OCI-LY1 (cell line): Measurements from ENCODE around the gene SOWAHD.
"Not testable (repeated sequence)": the region's sequence is repeated elsewhere in the genome, so short reads cannot be mapped to it uniquely, and the experiment has no call there.

Experiments
- H2AFZ ChIP-seq: fragments of 200-600 bp; sonication (generic), shearing (Covaris generic); 2 replicates; pipeline ENCODE4 v1.6.0; 2014; ENCODE audit warnings: antibody characterized with exemption, mild to moderate bottlenecking, low read length
- H3F3A ChIP-seq: fragments of 200-600 bp; sonication (generic), shearing (Covaris generic); 2 replicates; pipeline ENCODE4 v1.6.0; 2014; ENCODE audit warnings: mild to moderate bottlenecking, antibody characterized with exemption, low read length, moderate library complexity; ENCODE audit not compliant: insufficient read depth
- H3K27ac ChIP-seq: fragments of 200-600 bp; sonication (generic); 2 replicates; pipeline ENCODE4 v1.5.1; 2014; ENCODE audit warnings: low read length, mixed run types, mild to moderate bottlenecking, low read depth; ENCODE audit not compliant: poor library complexity, severe bottlenecking
- H3K27me3 ChIP-seq: fragments of 200-600 bp; sonication (generic); 2 replicates; pipeline ENCODE4 v1.6.0; 2014; ENCODE audit warnings: antibody characterized with exemption, mild to moderate bottlenecking, low read length, moderate library complexity; ENCODE audit not compliant: insufficient read depth
- H3K36me3 ChIP-seq: fragments of 200-600 bp; sonication (generic); 2 replicates; pipeline ENCODE4 v1.6.1; 2014; ENCODE audit warnings: mild to moderate bottlenecking, antibody characterized with exemption, low read length, moderate library complexity, mixed read lengths; ENCODE audit not compliant: insufficient read depth
- H3K4me1 ChIP-seq: fragments of 200-600 bp; sonication (generic); 2 replicates; pipeline ENCODE4 v1.5.1; 2014; ENCODE audit warnings: mild to moderate bottlenecking, low read length, moderate library complexity; ENCODE audit not compliant: insufficient read depth, severe bottlenecking
- H3K4me2 ChIP-seq: fragments of 200-600 bp; sonication (generic), shearing (Covaris generic); 2 replicates; pipeline ENCODE4 v1.6.1; 2014; ENCODE audit warnings: low read length
- H3K4me3 ChIP-seq: fragments of 200-600 bp; sonication (generic); 2 replicates; pipeline ENCODE4 v1.5.1; 2014; ENCODE audit warnings: low read length, low read depth, mild to moderate bottlenecking, mixed read lengths; ENCODE audit not compliant: poor library complexity, severe bottlenecking
- H3K79me2 ChIP-seq: fragments of 200-600 bp; shearing (Covaris generic); 2 replicates; pipeline ENCODE4 v1.6.1; 2016; ENCODE audit warnings: mixed run types, low read length, mixed read lengths; ENCODE audit not compliant: insufficient read depth
- H3K9ac ChIP-seq: fragments of 200-600 bp; sonication (generic), shearing (Covaris generic); 2 replicates; pipeline ENCODE4 v1.6.1; 2014; ENCODE audit warnings: mild to moderate bottlenecking, low read length, mixed read lengths
- H3K9me2 ChIP-seq: fragments of 200-600 bp; sonication (generic), shearing (Covaris generic); 2 replicates; pipeline ENCODE4 v1.6.1; 2014; ENCODE audit warnings: low read depth, mild to moderate bottlenecking, low read length, mixed read lengths
- H3K9me3 ChIP-seq: fragments of 200-600 bp; shearing (Covaris generic); 2 replicates; pipeline ENCODE4 v1.6.1; 2014; ENCODE audit warnings: low read length, mixed read lengths
- H4K20me1 ChIP-seq: fragments of 200-600 bp; sonication (generic), shearing (Covaris generic); 2 replicates; pipeline ENCODE4 v1.6.0; 2016; ENCODE audit warnings: mild to moderate bottlenecking, low read length; ENCODE audit not compliant: insufficient read depth
- CTCF ChIP-seq: fragments of 200-600 bp; sonication (generic), shearing (Covaris generic); IDR thresholded peaks from 2 replicates; pipeline ENCODE4 v1.5.1; 2017; ENCODE audit warnings: mild to moderate bottlenecking, antibody characterized with exemption, low read length, moderate library complexity, mixed read lengths
- EZH2 ChIP-seq: fragments of 200-600 bp; sonication (generic), shearing (Covaris generic); IDR thresholded peaks from 2 replicates; pipeline ENCODE4 v1.8.0; 2017; ENCODE audit warnings: borderline replicate concordance, mixed run types, mild to moderate bottlenecking, antibody characterized with exemption, low read length, moderate library complexity, mixed read lengths

Gene SOWAHD

DNA sequence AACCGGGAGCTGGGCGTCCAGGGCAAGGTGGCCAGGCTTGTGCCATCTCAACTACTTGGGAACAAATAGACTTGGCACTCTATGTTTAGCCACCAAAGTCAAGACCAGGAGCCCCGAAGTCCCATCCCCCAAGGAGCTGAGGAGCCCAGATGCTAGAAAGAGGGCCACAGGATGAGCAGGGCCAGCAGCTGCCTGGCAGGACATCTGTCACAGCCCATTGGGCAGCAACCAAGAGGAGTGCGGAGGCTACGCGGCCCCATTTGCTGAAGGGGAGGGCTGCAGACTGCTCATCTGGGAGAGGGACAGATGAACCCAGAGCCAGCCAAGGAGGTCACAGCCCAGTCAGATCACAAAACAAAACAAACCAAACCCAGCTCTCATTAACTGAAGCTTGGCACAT lies 22.9 kb upstream of the SOWAHD start:
- Histone ChIP-seq H3K9ac (no peak overlapping the region), H3F3A (no peaks in the 10 kb centered on the region), H3K9me2 (no peaks in the 10 kb centered on the region), H3K4me2 (no peak overlapping the region), H2AFZ (no peak overlapping the region), H3K9me3 (no peaks in the 10 kb centered on the region), H3K4me1 (peaks cover 7% of the 10 kb centered on the region), H3K4me3 (no peak overlapping the region), H3K27ac (no peak overlapping the region), H4K20me1 (no peaks in the 10 kb centered on the region), H3K36me3 (no peaks in the 10 kb centered on the region), H3K79me2 (no peaks in the 10 kb centered on the region), H3K27me3 (no peaks in the 10 kb centered on the region)
- no peak for TF ChIP-seq EZH2

GRCh38 chrX:119736206-119736764 lies 22.1 kb upstream of the SOWAHD start:
- Histone ChIP-seq H3K4me2 (no peak overlapping the region), H3K9ac (no peak overlapping the region), H4K20me1 (no peaks in the 10 kb centered on the region), H3K4me1 (peaks cover 7% of the 10 kb centered on the region), H3K27ac (no peak overlapping the region), H3K4me3 (no peak overlapping the region), H3K9me2 (no peaks in the 10 kb centered on the region), H3K36me3 (no peaks in the 10 kb centered on the region), H3F3A (no peaks in the 10 kb centered on the region), H2AFZ (no peak overlapping the region), H3K9me3 (no peaks in the 10 kb centered on the region), H3K27me3 (no peaks in the 10 kb centered on the region), H3K79me2 (no peaks in the 10 kb centered on the region)
- TF ChIP-seq EZH2 (no peak), CTCF (no peak)

DNA sequence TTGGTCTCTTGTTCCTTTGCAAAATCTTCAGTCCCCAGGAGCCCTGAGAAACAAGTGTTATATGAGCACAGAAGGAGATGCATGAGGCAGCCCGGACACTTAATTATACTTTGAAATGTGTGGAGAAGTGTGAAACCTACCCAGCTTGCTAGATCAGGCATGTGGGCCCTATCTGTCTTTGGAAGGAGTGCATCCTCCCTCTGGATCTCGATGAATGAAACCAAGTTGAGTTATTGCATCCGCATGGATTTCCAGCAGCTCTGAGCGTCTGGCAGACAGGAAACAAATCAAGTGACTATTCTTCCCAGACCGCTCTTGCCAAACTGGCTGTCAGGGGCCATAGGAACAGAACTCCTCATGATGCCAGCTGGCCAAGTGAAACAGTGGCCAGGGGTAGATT lies 19.6 kb upstream of the SOWAHD start:
- no peak for TF ChIP-seq CTCF
- TF ChIP-seq EZH2: no peak

GRCh38 chrX:119745283-119745848 lies 13.0 kb upstream of the SOWAHD start:
- Histone ChIP-seq H3K4me1 (no peaks in the 10 kb centered on the region), H3K9me2 (no peaks in the 10 kb centered on the region), H3F3A (no peaks in the 10 kb centered on the region), H2AFZ (no peak overlapping the region), H3K36me3 (no peaks in the 10 kb centered on the region), H3K79me2 (no peaks in the 10 kb centered on the region), H3K9me3 (no peaks in the 10 kb centered on the region), H3K4me2 (no peak overlapping the region), H3K27ac (no peak overlapping the region), H4K20me1 (no peaks in the 10 kb centered on the region), H3K4me3 (no peak overlapping the region), H3K9ac (no peak overlapping the region), H3K27me3 (no peaks in the 10 kb centered on the region)
- no peak for TF ChIP-seq CTCF
- no peak for TF ChIP-seq EZH2

More for the DNA sequence above, 19.6 kb upstream of the SOWAHD start:
- Histone ChIP-seq H3K9me3 (no peaks in the 10 kb centered on the region), H3F3A (no peaks in the 10 kb centered on the region), H3K27me3 (no peaks in the 10 kb centered on the region), H3K79me2 (no peaks in the 10 kb centered on the region), H3K36me3 (no peaks in the 10 kb centered on the region), H3K9me2 (no peaks in the 10 kb centered on the region), H2AFZ (no peak overlapping the region), H3K9ac (no peak overlapping the region), H3K4me3 (no peak overlapping the region), H3K4me1 (peaks cover 7% of the 10 kb centered on the region), H4K20me1 (no peaks in the 10 kb centered on the region), H3K27ac (no peak overlapping the region), H3K4me2 (no peak overlapping the region)

DNA sequence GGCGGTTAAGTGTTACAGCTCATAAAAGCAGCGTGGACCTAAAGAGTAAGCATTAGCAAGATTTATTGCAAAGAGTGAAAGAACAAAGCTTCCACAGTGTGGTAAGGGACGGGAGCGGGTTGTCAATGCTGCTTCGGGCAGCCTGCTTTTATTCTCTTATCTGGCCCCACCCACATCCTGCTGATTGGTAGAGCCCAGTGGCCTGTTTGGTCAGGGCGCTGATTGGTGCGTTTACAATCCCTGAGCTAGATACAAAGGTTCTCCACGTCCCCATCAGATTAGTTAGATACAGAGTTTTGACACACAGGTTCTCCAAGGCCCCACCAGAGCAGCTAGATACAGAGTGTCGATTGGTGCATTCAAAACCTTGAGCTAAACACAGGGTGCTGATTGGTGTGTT lies 8.3 kb upstream of the SOWAHD start:
- H3K9me3 ChIP-seq, H3K36me3 ChIP-seq, H3K9me2 ChIP-seq, H3K79me2 ChIP-seq, H3K27ac ChIP-seq, H2AFZ ChIP-seq, H3K9ac ChIP-seq, H3K27me3 ChIP-seq, H4K20me1 ChIP-seq, H3F3A ChIP-seq, H3K4me3 ChIP-seq, H3K4me2 ChIP-seq: not testable (repeated sequence)
- H3K4me1 ChIP-seq: peaks cover 17% of the 10 kb centered on the region
